Kidney epithelial cell (primary cell): ENCODE measurements around the gene TGFBR2. TPM values are rescaled to one million over a fixed set of nuclear protein-coding genes. Genes with fewer than 3 reads are reported as not detected.

Experiments used
- DNase-seq: peaks from one replicate; pipeline ENCODE4 v3.0.0-alpha.2; 2010; ENCODE audit warnings: low read depth
- H3K27me3 ChIP-seq: 2 replicates; pipeline ENCODE4 v1.6.0; 2011; ENCODE audit warnings: low read length; ENCODE audit not compliant: control insufficient read depth, insufficient read depth
- H3K36me3 ChIP-seq: 2 replicates; pipeline ENCODE4 v1.5.1; 2011; ENCODE audit warnings: low read length; ENCODE audit not compliant: control insufficient read depth, insufficient read depth
- H3K4me3 ChIP-seq: 2 replicates; pipeline ENCODE4 v1.5.1; 2011; ENCODE audit warnings: low read depth, mild to moderate bottlenecking, control low read depth, low read length
- CTCF ChIP-seq: IDR thresholded peaks from 2 replicates; pipeline ENCODE4 v1.5.1; 2011; ENCODE audit warnings: mild to moderate bottlenecking, moderate library complexity, low read length, control low read depth, inconsistent platforms; ENCODE audit not compliant: insufficient read depth, poor library complexity, severe bottlenecking
- total RNA-seq: library from RNA; depleted of rRNA; stranded (reverse); fragments of >200 nt; gene quantifications from 2 replicates; pipeline ENCODE4 v1.2.3, GENCODE V29; 2015

TGFBR2 gene
- total RNA-seq, 1 donor from 2014 or later: 33.4 TPM

DNA sequence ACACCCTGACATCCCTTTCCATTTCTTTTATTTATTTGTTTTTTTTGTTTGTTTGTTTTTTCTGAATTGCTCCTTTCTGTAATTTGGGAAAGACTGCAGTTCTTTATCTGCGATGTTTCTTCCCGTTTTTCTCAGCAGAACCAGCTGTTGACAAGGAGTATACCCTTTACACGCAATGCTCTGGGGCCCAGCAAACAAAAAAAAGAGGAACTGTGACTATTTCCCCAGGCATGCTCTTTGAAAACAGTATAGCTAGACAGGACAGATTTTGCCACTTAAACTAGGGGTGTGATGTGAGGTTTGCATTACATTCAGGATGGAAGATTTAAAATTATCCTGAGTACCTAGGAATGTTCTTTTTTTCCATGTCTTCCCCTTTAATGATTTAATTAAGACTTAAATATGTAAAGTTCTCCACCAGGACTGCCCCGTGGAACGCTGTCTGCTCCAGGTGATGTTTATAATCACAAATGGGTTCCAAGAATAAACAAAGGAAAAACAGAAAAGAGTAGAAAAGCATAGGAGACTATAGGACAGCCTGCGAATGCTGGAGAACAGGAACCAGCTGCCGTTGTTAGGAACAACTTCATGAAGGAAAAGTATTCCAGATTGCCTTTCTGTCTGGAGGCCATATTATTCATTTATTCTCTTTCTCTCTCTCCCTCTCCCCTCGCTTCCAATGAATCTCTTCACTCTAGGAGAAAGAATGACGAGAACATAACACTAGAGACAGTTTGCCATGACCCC lies 43.3 kb downstream of the TGFBR2 start:
- TF ChIP-seq CTCF: no peak

DNA sequence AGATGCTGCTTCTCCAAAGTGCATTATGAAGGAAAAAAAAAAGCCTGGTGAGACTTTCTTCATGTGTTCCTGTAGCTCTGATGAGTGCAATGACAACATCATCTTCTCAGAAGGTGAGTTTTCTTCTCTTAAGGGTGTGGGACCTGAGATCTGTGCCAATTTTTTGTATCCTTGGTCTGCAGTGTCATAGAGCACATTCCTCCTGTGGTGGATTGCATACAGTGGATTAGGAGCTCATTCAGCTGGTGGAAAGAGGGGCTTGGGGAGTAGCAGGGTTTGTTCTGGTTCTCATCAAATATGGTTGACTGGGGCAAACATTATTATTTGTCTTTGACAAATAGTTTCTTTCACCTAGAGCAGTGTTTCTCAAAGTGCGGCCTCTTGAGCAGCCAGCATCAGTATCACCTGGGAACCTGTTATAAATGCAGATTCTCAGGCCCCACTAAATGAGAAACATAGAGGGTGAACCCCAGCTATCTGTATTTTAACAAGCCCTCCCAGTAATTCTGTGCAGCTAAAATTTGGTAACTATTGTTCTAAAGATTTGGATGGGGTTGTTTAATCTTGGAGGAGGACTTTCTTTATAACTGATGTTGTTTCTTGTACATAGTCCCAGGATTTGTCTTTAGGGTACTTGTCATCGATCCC lies 44.1 kb downstream of the TGFBR2 start:
- Histone ChIP-seq H3K36me3 (peaks cover 6% of the 10 kb centered on the region), H3K4me3 (no peak overlapping the region), H3K27me3 (no peaks in the 10 kb centered on the region)
- DNase-seq: no peak
- no peak for TF ChIP-seq CTCF

More for the DNA sequence above, 43.3 kb downstream of the TGFBR2 start:
- Histone ChIP-seq H3K27me3 (no peaks in the 10 kb centered on the region), H3K4me3 (no peak overlapping the region), H3K36me3 (peaks cover 4% of the 10 kb centered on the region)
- no peak for DNase-seq

DNA sequence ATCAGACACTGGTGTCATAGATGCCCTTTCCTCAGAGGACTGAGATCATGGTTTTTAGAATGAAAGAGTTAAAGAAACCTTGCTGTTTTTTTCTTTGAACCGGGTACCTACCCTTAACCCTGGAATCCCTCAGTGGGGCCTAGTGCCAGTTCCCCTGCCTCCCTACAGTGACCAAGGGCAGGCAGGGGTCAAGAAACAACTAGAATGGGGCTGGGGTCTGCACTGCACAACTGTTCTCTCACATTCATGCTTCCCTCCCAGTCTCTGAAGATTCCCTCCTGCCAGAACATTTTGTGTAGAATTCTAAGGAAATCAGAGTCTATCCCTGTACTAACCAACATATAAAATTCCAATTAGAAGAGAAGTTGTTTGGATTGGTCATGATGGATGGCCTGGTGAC lies 47.9 kb downstream of the TGFBR2 start:
- no peak for DNase-seq
- Histone ChIP-seq H3K27me3 (no peaks in the 10 kb centered on the region), H3K4me3 (no peak overlapping the region), H3K36me3 (peaks cover 9% of the 10 kb centered on the region)
- TF ChIP-seq CTCF: no peak

- no peak for TF ChIP-seq CTCF
- DNase-seq: no peak
- H3K36me3 ChIP-seq: peaks cover 8% of the 10 kb centered on the region
- H3K4me3 ChIP-seq: no peak overlapping the region
- H3K27me3 ChIP-seq: no peaks in the 10 kb centered on the region
These were observed 48.9 kb downstream of the TGFBR2 start for GRCh38 chr3:30655187-30655812.

- Histone ChIP-seq H3K36me3 (peaks cover 8% of the 10 kb centered on the region), H3K4me3 (no peak overlapping the region), H3K27me3 (no peaks in the 10 kb centered on the region)
- no peak for DNase-seq
- TF ChIP-seq CTCF: no peak
These were observed 50.3 kb downstream of the TGFBR2 start for GRCh38 chr3:30656624-30657141.
